ENCODE measurements around the gene LMX1B.

Gene LMX1B

GRCh38 chr9:126692041-126692758 is 78.5 kb downstream of the LMX1B start:
- TF ChIP-seq, protein P1, sequence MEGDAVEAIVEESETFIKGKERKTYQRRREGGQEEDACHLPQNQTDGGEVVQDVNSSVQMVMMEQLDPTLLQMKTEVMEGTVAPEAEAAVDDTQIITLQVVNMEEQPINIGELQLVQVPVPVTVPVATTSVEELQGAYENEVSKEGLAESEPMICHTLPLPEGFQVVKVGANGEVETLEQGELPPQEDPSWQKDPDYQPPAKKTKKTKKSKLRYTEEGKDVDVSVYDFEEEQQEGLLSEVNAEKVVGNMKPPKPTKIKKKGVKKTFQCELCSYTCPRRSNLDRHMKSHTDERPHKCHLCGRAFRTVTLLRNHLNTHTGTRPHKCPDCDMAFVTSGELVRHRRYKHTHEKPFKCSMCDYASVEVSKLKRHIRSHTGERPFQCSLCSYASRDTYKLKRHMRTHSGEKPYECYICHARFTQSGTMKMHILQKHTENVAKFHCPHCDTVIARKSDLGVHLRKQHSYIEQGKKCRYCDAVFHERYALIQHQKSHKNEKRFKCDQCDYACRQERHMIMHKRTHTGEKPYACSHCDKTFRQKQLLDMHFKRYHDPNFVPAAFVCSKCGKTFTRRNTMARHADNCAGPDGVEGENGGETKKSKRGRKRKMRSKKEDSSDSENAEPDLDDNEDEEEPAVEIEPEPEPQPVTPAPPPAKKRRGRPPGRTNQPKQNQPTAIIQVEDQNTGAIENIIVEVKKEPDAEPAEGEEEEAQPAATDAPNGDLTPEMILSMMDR (IDR thresholded peaks at IDR 0.05), result no peak

DNA sequence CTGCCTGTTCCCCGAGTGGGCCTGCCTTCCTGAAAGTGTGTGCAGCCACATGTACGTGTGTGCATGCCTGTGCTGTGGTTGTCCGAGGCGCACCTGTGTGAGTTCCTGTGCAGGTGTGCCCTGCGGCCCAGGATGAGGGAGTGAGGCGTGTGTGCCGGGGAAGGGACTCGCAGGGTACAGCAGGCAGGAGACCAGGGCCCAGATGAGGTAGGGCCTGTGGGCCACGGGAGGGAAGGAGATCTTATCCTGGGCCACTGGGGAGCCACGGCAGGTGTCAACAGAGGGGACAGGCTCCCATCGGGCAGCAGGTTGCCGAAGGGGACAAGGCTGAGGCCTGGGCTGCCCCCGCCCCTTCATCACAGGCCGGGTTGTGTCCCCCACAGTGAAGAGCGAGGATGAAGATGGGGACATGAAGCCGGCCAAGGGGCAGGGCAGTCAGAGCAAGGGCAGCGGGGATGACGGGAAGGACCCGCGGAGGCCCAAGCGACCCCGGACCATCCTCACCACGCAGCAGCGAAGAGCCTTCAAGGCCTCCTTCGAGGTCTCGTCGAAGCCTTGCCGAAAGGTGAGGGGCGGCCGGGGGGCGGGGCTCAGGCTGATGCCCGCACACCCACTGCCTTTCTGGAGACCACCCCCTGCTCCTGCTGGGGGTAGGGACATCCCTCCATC is 79.2 kb downstream of the LMX1B start:
- TF ChIP-seq, protein P1 (IDR thresholded peaks at IDR 0.05), result no peak

GRCh38 chr9:126693428-126693944 is 79.8 kb downstream of the LMX1B start:
- TF ChIP-seq, protein P1 (IDR thresholded peaks at IDR 0.05), result no peak

DNA sequence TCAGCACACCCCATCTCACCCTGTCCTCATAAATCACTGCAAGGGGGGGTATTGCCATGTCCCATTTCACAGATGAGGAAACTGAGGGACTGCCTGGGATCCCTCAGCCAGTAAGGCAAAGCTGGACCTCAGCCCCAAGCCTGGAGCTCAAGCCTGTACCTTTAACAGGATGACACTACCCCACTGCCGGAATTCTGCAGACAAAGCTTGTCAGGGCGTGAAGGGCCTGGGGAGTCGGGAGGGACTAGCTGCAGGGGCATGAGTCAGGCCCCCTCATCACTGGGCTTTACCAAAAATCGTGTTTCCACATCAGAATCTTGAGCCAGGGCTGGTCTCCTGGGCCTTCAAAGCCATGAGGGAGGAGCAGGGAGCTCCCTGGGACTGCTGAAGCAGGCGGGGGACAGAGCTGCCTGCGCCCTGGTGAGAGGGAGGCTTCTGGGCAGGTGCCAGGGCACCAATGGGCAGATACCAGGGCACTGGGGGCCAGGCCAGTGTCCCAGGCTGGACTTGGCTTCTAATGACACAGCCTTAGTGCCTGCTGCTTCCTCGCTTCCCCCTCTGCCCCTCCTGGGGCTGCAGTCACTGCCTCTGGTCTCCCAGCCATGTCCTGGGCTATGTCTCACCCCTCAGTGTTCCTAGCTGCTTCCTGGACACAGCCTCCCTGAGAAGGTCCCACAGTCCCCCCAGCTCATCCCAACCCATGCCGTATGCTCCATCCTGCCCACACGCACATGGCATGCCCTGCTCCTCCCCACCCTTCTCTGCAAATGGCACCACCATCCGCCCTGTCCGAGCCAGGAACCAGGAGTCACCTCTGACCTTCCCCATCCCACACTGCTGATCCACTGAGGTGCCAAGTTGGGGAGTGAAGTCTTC is 80.7 kb downstream of the LMX1B start:
- TF ChIP-seq, protein P1 (IDR thresholded peaks at IDR 0.05), result no peak

DNA sequence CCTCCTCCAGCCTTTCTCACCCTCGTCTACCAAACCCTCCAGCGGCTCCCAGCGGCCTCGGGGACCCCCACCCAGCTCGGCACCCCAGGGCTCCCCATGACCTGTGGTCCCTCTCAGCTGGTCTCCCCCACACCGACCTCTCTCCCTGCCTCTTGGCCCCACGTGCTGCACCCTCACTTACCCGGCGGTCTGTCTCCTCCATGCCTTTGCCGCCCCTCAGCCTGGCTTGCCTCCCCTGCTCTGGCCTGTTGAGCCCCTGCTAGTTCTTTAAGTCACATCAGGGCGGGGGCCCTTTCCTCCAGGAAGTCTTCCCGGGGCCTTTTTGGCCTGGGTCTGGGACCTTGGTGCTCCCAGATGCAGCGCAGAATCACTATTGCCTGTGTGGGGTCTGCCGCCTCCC is 81.5 kb downstream of the LMX1B start:
- TF ChIP-seq, protein P1 (IDR thresholded peaks at IDR 0.05), result no peak

DNA sequence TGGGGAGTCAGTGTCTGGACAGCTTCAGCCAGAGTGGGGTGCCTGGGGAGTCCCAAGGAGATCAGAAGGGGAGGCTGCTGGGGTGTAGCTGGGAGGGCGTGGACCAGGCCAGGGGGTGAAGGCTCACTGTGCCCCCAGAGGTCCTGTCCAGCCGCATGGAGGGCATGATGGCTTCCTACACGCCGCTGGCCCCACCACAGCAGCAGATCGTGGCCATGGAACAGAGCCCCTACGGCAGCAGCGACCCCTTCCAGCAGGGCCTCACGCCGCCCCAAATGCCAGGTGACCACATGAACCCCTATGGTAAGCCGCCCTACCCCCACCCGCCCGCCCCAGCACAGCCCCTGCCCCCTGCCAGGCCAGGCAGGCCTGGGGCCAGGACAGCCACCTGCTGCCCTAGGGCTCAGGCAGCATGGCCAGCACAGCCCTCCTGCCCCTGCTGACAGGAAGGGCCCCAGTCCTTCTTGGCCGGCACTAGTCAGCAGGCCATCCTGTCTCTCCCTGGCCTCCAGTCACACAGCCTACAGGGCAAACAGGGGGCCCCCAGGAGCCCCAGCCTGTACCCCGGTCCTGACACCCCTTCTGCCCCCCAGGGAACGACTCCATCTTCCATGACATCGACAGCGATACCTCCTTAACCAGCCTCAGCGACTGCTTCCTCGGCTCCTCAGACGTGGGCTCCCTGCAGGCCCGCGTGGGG is 82.1 kb downstream of the LMX1B start:
- TF ChIP-seq, protein P1 (IDR thresholded peaks at IDR 0.05), result no peak

Measured in LNCAP (cell line).